Chondrocyte (in vitro differentiated cells): Measurements from ENCODE around the gene LPGAT1. TPM values are rescaled to one million over a fixed set of nuclear protein-coding genes. Genes with fewer than 3 reads are reported as not detected.

Experiments
- DNase-seq: peaks from one replicate; pipeline ENCODE4 v3.0.0; 2021; ENCODE audit warnings: mixed read lengths, low spot score
- H3K27ac Mint-ChIP-seq: one replicate; pipeline ENCODE4 v1.8.0; 2021; ENCODE audit warnings: mild to moderate bottlenecking, moderate library complexity, mixed read lengths; ENCODE audit not compliant: unreplicated experiment
- H3K27me3 Mint-ChIP-seq: 2 replicates; pipeline ENCODE4 v1.8.0; 2021; ENCODE audit warnings: low read depth, mixed read lengths
- H3K36me3 Mint-ChIP-seq: 2 replicates; pipeline ENCODE4 v1.8.0; 2021; ENCODE audit warnings: low read depth, mixed read lengths
- H3K4me1 Mint-ChIP-seq: 2 replicates; pipeline ENCODE4 v1.8.0; 2021; ENCODE audit warnings: low read depth, mild to moderate bottlenecking, mixed read lengths
- H3K4me3 Mint-ChIP-seq: one replicate; pipeline ENCODE4 v1.8.0; 2021; ENCODE audit warnings: mild to moderate bottlenecking, moderate library complexity, mixed read lengths; ENCODE audit not compliant: unreplicated experiment
- H3K9me3 Mint-ChIP-seq: 2 replicates; pipeline ENCODE4 v1.8.0; 2021; ENCODE audit warnings: low read depth, mixed read lengths
- CTCF ChIP-seq: fragments of 200-600 bp; sonication (generic); IDR thresholded peaks from 2 replicates; pipeline ENCODE4 v1.5.0; 2021; ENCODE audit warnings: antibody characterized with exemption, mild to moderate bottlenecking, moderate library complexity
- total RNA-seq: library from RNA; stranded (reverse); gene quantifications from 3 replicates; pipeline ENCODE4 v1.2.1, GENCODE V29; 2021

LPGAT1 gene
- total RNA-seq, 1 donor from 2014 or later: 60.1 TPM

DNA sequence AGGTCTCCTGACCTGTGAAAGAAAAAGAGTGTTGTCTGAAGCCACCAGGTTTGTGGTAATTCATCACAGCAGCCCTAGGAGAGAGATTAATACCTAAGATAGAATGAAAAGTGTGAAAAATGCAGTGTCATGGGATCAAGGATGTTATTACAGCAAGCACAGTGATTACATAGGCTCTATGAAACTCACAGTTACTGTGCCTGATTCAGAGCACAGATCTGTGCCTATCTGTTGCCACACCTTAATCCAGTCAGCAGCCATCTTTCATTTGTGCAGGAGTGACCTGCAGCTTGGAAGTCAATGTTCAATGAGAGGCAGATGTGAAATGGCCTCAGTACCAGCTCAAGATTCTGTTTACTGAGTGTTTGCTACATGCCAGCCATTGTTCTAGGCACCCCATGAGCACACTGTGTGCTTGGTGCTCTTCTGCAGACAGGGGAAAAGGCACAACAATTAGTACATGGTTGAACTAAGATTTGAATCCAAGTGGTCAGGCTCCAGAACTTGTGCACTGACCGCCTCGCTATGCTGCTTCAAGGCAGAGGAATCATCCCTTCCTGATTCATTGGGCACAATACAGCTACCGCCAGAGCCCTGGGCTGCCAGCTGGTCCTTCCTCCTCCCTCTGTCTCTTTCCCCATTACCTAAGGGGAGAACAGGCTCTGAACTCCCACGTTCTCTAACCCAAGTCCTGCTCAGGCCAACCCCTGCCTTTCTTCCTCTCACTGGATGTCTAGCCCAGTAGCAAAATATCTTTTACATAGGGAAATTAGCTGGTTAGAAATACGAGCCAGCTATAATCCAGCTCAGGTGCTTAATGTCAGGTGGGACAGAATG, 98.9 kb downstream of the LPGAT1 start:
- Mint-ChIP-seq H3K36me3 (no peaks in the 10 kb centered on the region), H3K9me3 (no peaks in the 10 kb centered on the region), H3K4me1 (peaks cover 26% of the 10 kb centered on the region), H3K27ac (no peak overlapping the region), H3K27me3 (no peaks in the 10 kb centered on the region), H3K4me3 (no peak overlapping the region)
- DNase-seq: no peak
- no peak for TF ChIP-seq CTCF

DNA sequence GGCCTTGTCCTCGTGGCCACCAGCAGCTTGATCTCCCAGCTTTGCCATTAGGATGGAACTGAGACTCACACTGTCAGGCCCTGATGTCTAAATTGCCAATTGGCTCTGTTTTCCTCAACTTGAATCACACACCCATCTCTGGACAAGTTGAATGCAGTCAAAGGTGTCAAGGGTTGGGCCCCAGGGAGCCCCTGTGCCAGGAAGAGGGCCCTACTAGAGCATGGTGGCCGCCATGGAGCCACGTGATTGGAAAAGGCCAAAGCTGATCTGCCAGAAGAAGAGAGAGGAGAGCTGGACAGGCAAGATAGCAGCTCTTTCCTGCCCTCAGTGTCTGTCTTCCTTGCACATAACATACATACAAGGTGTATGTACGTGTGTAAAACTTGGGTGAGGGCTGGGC, 100.2 kb downstream of the LPGAT1 start:
- no peak for TF ChIP-seq CTCF
- Mint-ChIP-seq H3K4me3 (no peak overlapping the region), H3K4me1 (peaks cover 13% of the 10 kb centered on the region), H3K36me3 (no peaks in the 10 kb centered on the region), H3K9me3 (no peaks in the 10 kb centered on the region), H3K27ac (no peak overlapping the region), H3K27me3 (no peaks in the 10 kb centered on the region)
- no peak for DNase-seq

DNA sequence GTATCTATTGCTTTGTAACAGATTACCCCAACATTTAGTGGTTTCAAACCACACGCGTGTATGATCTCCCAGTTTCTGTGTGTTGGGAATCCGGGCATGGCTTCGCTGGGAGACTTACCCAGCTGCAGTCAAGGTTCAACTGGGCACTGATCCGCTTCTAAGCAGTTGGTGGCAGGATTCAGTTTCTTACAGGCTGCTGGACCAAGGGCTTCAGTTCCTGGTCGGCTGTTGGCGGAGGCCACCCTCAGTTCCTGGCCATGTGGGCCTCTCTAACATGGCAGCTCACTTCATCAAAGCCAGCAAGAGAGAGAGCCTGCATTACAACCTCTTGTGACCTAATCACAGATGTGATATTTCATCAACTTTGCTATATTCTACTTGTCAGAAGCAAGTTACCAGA, 101.3 kb downstream of the LPGAT1 start:
- H3K36me3 Mint-ChIP-seq: no peaks in the 10 kb centered on the region
- no peaks in the 10 kb centered on the region for H3K9me3 Mint-ChIP-seq
- TF ChIP-seq CTCF: no peak
- peaks cover 2% of the 10 kb centered on the region for H3K4me1 Mint-ChIP-seq
- no peaks in the 10 kb centered on the region for H3K27me3 Mint-ChIP-seq
- no peak overlapping the region for H3K27ac Mint-ChIP-seq
- no peak overlapping the region for H3K4me3 Mint-ChIP-seq
- DNase-seq: no peak

- no peak for DNase-seq
- TF ChIP-seq CTCF: no peak
- no peaks in the 10 kb centered on the region for H3K4me1 Mint-ChIP-seq
- no peaks in the 10 kb centered on the region for H3K27me3 Mint-ChIP-seq
- no peak overlapping the region for H3K27ac Mint-ChIP-seq
- no peak overlapping the region for H3K4me3 Mint-ChIP-seq
- no peaks in the 10 kb centered on the region for H3K36me3 Mint-ChIP-seq
- no peaks in the 10 kb centered on the region for H3K9me3 Mint-ChIP-seq
Measured at GRCh38 chr1:211726467-211726995, 104.0 kb downstream of the LPGAT1 start.

GRCh38 chr1:211724687-211725196, 105.8 kb downstream of the LPGAT1 start:
- DNase-seq: no peak
- Mint-ChIP-seq H3K36me3 (no peaks in the 10 kb centered on the region), H3K27ac (no peak overlapping the region)

More at GRCh38 chr1:211724687-211725196, 105.8 kb downstream of the LPGAT1 start:
- Mint-ChIP-seq H3K4me3 (no peak overlapping the region), H3K27me3 (no peaks in the 10 kb centered on the region), H3K9me3 (no peaks in the 10 kb centered on the region), H3K4me1 (no peaks in the 10 kb centered on the region)
- TF ChIP-seq CTCF: no peak
